Stimulated activated CD4-positive, alpha-beta T cell treated with anti-CD3 and anti-CD28 coated beads, Interleukin-1b, Interleukin-23, amount 100 ng/mL, for 48 hours (primary cell): ENCODE data around the gene TAAR1.
"Not testable (repeated sequence)": the region's sequence is repeated elsewhere in the genome, so short reads cannot be mapped to it uniquely, and the experiment has no call there.

Experiments used
- DNase-seq: peaks from one replicate; pipeline ENCODE4 v3.0.0-alpha.2; 2020

The TAAR1 gene

GRCh38 chr6:132651062-132651461 is 7.9 kb downstream of the TAAR1 start:
- DNase-seq, result no peak

GRCh38 chr6:132650429-132650828 is 8.6 kb downstream of the TAAR1 start:
- DNase-seq, result no peak

GRCh38 chr6:132648828-132649227 is 10.2 kb downstream of the TAAR1 start:
- DNase-seq, result no peak

GRCh38 chr6:132648356-132648755 is 10.6 kb downstream of the TAAR1 start:
- DNase-seq, result no peak

- no peak for DNase-seq
These were observed 15.4 kb downstream of the TAAR1 start for GRCh38 chr6:132643547-132643946.

- not testable (repeated sequence) for DNase-seq
These were observed 21.8 kb downstream of the TAAR1 start for GRCh38 chr6:132637135-132637534.

GRCh38 chr6:132635906-132636305 is 23.1 kb downstream of the TAAR1 start:
- DNase-seq, result not testable (repeated sequence)

GRCh38 chr6:132635288-132635687 is 23.7 kb downstream of the TAAR1 start:
- not testable (repeated sequence) for DNase-seq

- DNase-seq, result no peak
These were observed 24.2 kb downstream of the TAAR1 start for GRCh38 chr6:132634796-132635195.

GRCh38 chr6:132633362-132633761 is 25.6 kb downstream of the TAAR1 start:
- DNase-seq, result no peak

- no peak for DNase-seq
These were observed 34.8 kb downstream of the TAAR1 start, which contains the start of gene TAAR2 for GRCh38 chr6:132624175-132624574. TAAR2 (minus strand) TSS chr6:132624275; CDS start chr6:132624275, 0 bp downstream.

- DNase-seq, result no peak
These were observed 35.7 kb downstream of the TAAR1 start for GRCh38 chr6:132623106-132623845.

GRCh38 chr6:132616677-132617076 is 42.3 kb downstream of the TAAR1 start:
- no peak for DNase-seq

- no peak for DNase-seq
These were observed 44.4 kb downstream of the TAAR1 start for GRCh38 chr6:132614554-132614953.

- DNase-seq, result no peak
These were observed 46.4 kb downstream of the TAAR1 start for GRCh38 chr6:132612449-132613108.

- no peak for DNase-seq
These were observed 47.4 kb downstream of the TAAR1 start for GRCh38 chr6:132611616-132612015.

- no peak for DNase-seq
These were observed 51.3 kb downstream of the TAAR1 start for GRCh38 chr6:132607544-132608233.

- no peak for DNase-seq
These were observed 54.3 kb downstream of the TAAR1 start for GRCh38 chr6:132604635-132605152.

GRCh38 chr6:132600900-132601299 is 58.1 kb downstream of the TAAR1 start:
- DNase-seq, result not testable (repeated sequence)

- DNase-seq, result no peak
These were observed 60.5 kb downstream of the TAAR1 start for GRCh38 chr6:132598473-132598872.

- DNase-seq, result no peak
These were observed 62.8 kb downstream of the TAAR1 start for GRCh38 chr6:132596201-132596600.
